H1 (cell line): ENCODE measurements around the gene RIGI. TPM values are rescaled to one million over a fixed set of nuclear protein-coding genes. Genes with fewer than 3 reads are reported as not detected.

Experiments used
- CEBPB ChIP-seq: IDR thresholded peaks from 2 replicates; pipeline ENCODE4 v1.6.1; 2012; ENCODE audit warnings: low read depth, low read length
- CREB1 ChIP-seq: IDR thresholded peaks from 2 replicates; pipeline ENCODE4 v1.6.1; 2012; ENCODE audit warnings: inconsistent platforms
- EZH2 ChIP-seq: fragments of 200-600 bp; sonication (generic); IDR thresholded peaks from 2 replicates; pipeline ENCODE4 v1.7.1; 2012; ENCODE audit warnings: low read depth, mild to moderate bottlenecking, moderate library complexity, low read length, inconsistent platforms; ENCODE audit not compliant: severe bottlenecking
- KDM4A ChIP-seq: IDR thresholded peaks from one replicate; pipeline ENCODE4 v1.7.1; 2012; ENCODE audit warnings: low read depth, mild to moderate bottlenecking, moderate library complexity, low read length, inconsistent platforms; ENCODE audit not compliant: severe bottlenecking
- PHF8 ChIP-seq: fragments of 200-600 bp; sonication (generic); conservative IDR thresholded peaks from 2 replicates; pipeline ENCODE4 v1.7.1; 2012; ENCODE audit warnings: low read depth, mild to moderate bottlenecking, inconsistent platforms, low read length, moderate library complexity
- RNF2 ChIP-seq: fragments of 200-900, 300-1000 bp; sonication (generic); IDR thresholded peaks from 2 replicates; pipeline ENCODE4 v1.7.1; 2016; ENCODE audit warnings: borderline replicate concordance, low read depth, mild to moderate bottlenecking, antibody characterized with exemption, low read length; ENCODE audit not compliant: poor library complexity, severe bottlenecking; ENCODE audit errors: missing control alignments
- SIRT6 ChIP-seq: IDR thresholded peaks from one replicate; pipeline ENCODE4 v1.7.1; 2012; ENCODE audit warnings: low read length, inconsistent platforms
- ZNF274 ChIP-seq: IDR thresholded peaks from 2 replicates; pipeline ENCODE4 v1.7.0; 2012; ENCODE audit warnings: low read length, borderline replicate concordance; ENCODE audit errors: extremely low read depth
- polyA plus RNA-seq, 7 experiments: library from polyadenylated mRNA; depleted of rRNA in 3 of 7; stranded (reverse) in 5 of 7; unstranded in 2 of 7; fragments of >200 nt in 5 of 7; fragments of 200-250 nt in 2 of 7; gene quantifications; 1 replicate in 5 of 7; 2 replicates in 1 of 7; 4 replicates in 1 of 7; pipeline versions ENCODE4 v1.2.1 to v1.2.3, GENCODE V29; 2011 to 2013; ENCODE audit warnings: missing spikeins in 2 of 7, mixed read lengths in 2 of 7
- total RNA-seq: library from RNA; stranded (reverse); fragmentation: NEBNext Ultra II Directional; extraction: Animal tissue kit (Norgen Biotek cat#: 25700); gene quantifications from 2 replicates; pipeline ENCODE4 v1.2.1, GENCODE V29; 2021

RIGI gene
- total and polyA plus RNA-seq, 2 of the 8 experiments (the other 6 are each of a cell fraction or from before 2014, with no cell fraction given) = 3.1 to 6.7 TPM

DNA sequence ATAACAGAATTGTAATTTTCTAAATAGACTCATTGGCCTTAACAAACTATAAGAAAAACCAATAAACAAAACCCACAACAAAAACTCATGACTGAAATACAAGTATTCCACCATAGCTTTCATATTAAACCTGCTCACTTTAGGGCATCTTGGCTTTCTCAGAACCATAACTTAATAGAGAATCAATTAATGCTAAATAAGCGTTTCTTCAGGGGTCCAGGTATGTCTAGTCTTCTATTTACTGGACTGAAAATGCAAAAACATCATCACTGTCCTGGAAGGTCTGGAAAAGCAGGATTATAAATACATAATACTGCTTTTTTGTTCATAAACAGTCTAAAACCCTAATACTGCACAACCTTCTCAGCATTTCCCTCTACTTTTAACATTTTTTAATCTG is 19.9 kb upstream of the RIGI start (continued):
- TF ChIP-seq ZNF274 = no peak
- no peak for TF ChIP-seq KDM4A
- TF ChIP-seq CEBPB = no peak
- TF ChIP-seq EZH2 = no peak
- TF ChIP-seq RNF2 = no peak
- no peak for TF ChIP-seq PHF8
- no peak for TF ChIP-seq SIRT6
- no peak for TF ChIP-seq CREB1
